HG03520 (cell line): ENCODE results near the gene PPIE.

Source experiments
- ATAC-seq: cut with Tn5 transposase; IDR thresholded peaks from one replicate; pipeline ENCODE4 v1.9.1; 2021; ENCODE audit warnings: mild to moderate bottlenecking, moderate library complexity; ENCODE audit not compliant: unreplicated experiment

Gene PPIE

GRCh38 chr1:39738622-39739366, at the start of gene PPIE:
Gene PPIE, plus strand, starts transcription at chr1:39738882. Its CDS starts 19 bp downstream, at chr1:39738901.
- peak; percentile 78 for ATAC-seq

GRCh38 chr1:39689214-39689613, 49.5 kb upstream of the PPIE start:
- no peak for ATAC-seq

- no peak for ATAC-seq
These were observed 49.0 kb upstream of the PPIE start for GRCh38 chr1:39689635-39690034.

GRCh38 chr1:39690225-39690624, 48.5 kb upstream of the PPIE start:
- no peak for ATAC-seq

GRCh38 chr1:39690794-39691382, 47.8 kb upstream of the PPIE start:
- ATAC-seq, result no peak

GRCh38 chr1:39691383-39692151, 47.1 kb upstream of the PPIE start, which contains the start of gene HPCAL4:
Gene HPCAL4, minus strand, starts transcription at chr1:39691433. Its CDS starts 6,830 bp downstream, at chr1:39684603.
- ATAC-seq, result peak; percentile 91

- ATAC-seq, result no peak
These were observed 46.3 kb upstream of the PPIE start for GRCh38 chr1:39692152-39693074.

- no peak for ATAC-seq
These were observed 44.7 kb upstream of the PPIE start for GRCh38 chr1:39694026-39694425.

- ATAC-seq, result no peak
These were observed 43.7 kb upstream of the PPIE start for GRCh38 chr1:39695016-39695415.

GRCh38 chr1:39696448-39696847, 42.2 kb upstream of the PPIE start:
- no peak for ATAC-seq

GRCh38 chr1:39698568-39698967, 40.1 kb upstream of the PPIE start:
- no peak for ATAC-seq

- no peak for ATAC-seq
These were observed 39.3 kb upstream of the PPIE start for GRCh38 chr1:39699419-39699818.

GRCh38 chr1:39700348-39700747, 38.3 kb upstream of the PPIE start:
- ATAC-seq, result no peak

GRCh38 chr1:39701049-39701439, 37.6 kb upstream of the PPIE start:
- ATAC-seq, result no peak

- ATAC-seq, result no peak
These were observed 33.9 kb upstream of the PPIE start for GRCh38 chr1:39704757-39705156.

- ATAC-seq, result no peak
These were observed 31.2 kb upstream of the PPIE start for GRCh38 chr1:39707506-39707905.

GRCh38 chr1:39711104-39711965, 27.3 kb upstream of the PPIE start:
- ATAC-seq, result no peak

- no peak for ATAC-seq
These were observed 26.7 kb upstream of the PPIE start for GRCh38 chr1:39711966-39712340.

GRCh38 chr1:39713557-39713956, 25.1 kb upstream of the PPIE start:
- no peak for ATAC-seq

- ATAC-seq, result no peak
These were observed 20.9 kb upstream of the PPIE start for GRCh38 chr1:39717809-39718208.
